ENCODE measurements around the gene PNMA3. TPM values are rescaled to one million over a fixed set of nuclear protein-coding genes. Genes with fewer than 3 reads are reported as not detected.
"Not testable (repeated sequence)": the region's sequence is repeated elsewhere in the genome, so short reads cannot be mapped to it uniquely, and the experiment has no call there.

Gene PNMA3
- polyA plus RNA-seq, 3 donors, result 0.07 to 0.28 (median 0.11) TPM

DNA sequence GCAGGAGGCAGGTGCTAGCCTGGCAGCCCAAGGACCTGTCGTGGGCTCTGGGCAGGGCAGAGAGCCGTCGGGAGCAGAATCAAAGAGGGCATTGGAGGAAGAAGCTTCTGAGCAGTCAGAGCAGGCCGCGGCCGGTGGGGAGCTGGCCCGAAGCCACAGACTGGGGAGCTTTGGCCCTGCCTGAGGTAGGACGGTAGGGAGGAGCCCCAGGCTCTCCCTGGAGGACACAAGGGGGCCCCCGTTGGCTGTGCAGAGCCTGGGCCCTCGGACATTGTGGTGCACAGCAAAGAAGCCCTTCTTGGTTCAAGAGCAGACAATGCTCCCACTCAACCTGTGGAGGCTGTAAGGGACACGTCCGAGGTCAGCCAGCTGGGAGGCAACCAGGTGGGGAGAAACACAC is 10.1 kb downstream of the PNMA3 start:
- H3K27ac ChIP-seq (ENCODE audit: low read depth, low read length), result not testable (repeated sequence)
- 75 to 82% methylated on average over 1 to 3 of the region's 12 CpGs; no CpG with 5 or more reads in 1 of the 3 donors for WGBS, 3 donors

DNA sequence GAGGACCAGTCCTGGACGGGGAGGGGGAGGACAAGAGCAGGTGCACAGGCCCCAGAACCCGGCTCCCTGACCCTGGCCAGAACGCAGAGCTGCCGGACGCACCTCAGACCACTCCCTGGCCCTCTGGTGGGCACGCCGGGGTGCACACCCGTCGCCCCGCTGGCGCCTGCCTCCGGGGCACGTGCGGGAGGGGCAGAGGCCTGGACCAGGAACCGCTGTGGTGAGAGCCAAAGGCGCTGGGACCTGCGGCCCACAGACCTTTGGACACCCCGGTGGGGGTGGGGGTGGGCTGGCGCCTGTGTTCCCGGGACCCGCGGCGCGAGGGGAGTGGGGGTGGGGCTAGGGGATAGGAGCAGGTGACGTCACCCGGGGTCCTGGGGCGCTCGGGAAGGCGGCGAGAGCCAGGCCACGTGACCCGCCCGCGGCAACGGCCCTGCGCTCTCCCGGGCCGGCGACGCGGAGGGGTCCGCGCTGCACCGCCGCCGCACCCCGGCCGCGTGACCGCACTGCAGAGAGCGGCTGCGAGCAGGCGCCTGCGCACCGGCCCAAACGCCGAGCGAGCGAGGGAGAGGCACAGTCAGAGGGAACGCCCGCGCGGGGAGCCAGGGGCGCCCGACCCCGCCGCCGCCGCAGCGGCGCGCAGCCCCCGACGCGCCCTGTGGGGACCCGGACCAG is 15.8 kb downstream of the PNMA3 start, which contains the start of gene PNMA6A:
Gene PNMA6A, plus strand, starts transcription at position 546 of the 675 bp plus-strand sequence. CDS start 609 bp downstream, outside the sequence.
- not testable (repeated sequence) for H3K27ac ChIP-seq (ENCODE audit: low read depth, low read length)
- no CpG with 5 or more reads among the region's 76 CpGs for WGBS, 3 donors

GRCh38 chrX:153073331-153073730 is 17.1 kb downstream of the PNMA3 start:
- H3K27ac ChIP-seq (ENCODE audit: low read depth, low read length), result not testable (repeated sequence)
- WGBS, 3 donors, result 77 to 90% methylated on average over 3 to 6 of the region's 29 CpGs; no CpG with 5 or more reads in 1 of the 3 donors

DNA sequence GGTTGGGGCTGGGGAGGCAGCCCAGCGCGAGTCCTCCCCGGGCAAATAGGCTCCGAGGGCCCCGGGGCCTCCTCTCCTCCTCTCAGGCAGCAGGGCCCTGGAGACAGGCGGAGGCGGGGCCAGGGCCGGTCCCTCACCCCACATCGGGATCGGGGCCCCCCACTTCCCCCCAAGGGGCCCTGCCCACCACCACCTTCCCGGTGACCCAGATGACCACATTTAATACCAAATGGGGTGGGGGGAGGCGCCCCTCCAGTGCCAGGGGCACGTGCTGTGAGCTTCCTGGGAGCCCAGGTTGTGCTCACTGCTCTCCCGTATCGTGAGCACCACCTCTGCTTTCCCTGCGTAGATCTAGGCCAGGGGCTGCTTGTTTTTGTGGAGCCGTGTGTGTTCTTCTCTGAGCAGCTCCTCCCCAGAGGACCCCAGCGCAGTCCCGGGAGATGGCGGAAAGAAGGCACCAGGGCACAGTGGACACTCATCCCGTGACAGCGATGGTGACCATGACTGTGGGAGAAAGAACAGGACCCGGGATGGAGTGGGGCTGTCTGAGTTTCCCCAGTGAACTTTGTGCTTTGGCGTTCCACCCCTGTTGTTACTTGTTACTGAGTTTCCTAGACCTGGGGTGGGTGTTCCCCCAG is 18.1 kb downstream of the PNMA3 start:
- WGBS, 3 donors, result 76 to 89% (median 84%) methylated on average over 15 to 17 of the region's 24 CpGs
- H3K27ac ChIP-seq (ENCODE audit: low read depth, low read length), result no peak overlapping the region

DNA sequence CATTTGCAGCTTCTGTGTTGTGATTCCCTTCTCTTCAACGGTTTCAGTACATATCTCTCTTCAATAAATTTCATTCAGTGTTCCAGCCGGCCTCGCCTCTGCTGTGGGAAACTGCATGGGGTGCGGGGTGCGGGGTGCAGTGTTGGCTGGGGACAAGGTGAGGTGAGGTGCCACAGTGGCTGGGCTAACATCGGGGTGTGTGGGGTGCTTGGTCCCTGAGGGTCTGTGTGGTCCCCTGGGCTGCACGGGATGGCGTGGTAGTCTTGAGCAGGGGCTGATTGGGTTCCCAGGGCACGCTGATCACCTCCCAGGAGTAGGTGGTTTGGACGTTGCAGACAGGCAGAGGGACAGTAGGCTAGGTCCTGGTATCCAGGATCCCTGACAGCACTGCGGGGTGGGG is 18.7 kb downstream of the PNMA3 start:
- H3K27ac ChIP-seq (ENCODE audit: low read depth, low read length), result no peak overlapping the region
- 83 to 86% (median 85%) methylated on average over 11 of the region's 11 CpGs for WGBS, 3 donors

GRCh38 chrX:153075366-153075765 is 19.1 kb downstream of the PNMA3 start:
- WGBS, 3 donors, result 85 to 98% methylated on average over 9 of the region's 14 CpGs; no CpG with 5 or more reads in 1 of the 3 donors
- no peak overlapping the region for H3K27ac ChIP-seq (ENCODE audit: low read depth, low read length)

DNA sequence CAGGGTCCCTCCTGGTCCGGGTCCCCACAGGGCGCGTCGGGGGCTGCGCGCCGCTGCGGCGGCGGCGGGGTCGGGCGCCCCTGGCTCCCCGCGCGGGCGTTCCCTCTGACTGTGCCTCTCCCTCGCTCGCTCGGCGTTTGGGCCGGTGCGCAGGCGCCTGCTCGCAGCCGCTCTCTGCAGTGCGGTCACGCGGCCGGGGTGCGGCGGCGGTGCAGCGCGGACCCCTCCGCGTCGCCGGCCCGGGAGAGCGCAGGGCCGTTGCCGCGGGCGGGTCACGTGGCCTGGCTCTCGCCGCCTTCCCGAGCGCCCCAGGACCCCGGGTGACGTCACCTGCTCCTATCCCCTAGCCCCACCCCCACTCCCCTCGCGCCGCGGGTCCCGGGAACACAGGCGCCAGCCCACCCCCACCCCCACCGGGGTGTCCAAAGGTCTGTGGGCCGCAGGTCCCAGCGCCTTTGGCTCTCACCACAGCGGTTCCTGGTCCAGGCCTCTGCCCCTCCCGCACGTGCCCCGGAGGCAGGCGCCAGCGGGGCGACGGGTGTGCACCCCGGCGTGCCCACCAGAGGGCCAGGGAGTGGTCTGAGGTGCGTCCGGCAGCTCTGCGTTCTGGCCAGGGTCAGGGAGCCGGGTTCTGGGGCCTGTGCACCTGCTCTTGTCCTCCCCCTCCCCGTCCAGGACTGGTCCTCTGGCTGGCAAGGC is 21.3 kb downstream of the PNMA3 start:
- no CpG with 5 or more reads among the region's 76 CpGs for WGBS, 3 donors
- not testable (repeated sequence) for H3K27ac ChIP-seq (ENCODE audit: low read depth, low read length)

- 69 to 85% methylated on average over 7 to 10 of the region's 23 CpGs; no CpG with 5 or more reads in 1 of the 3 donors for WGBS, 3 donors
- H3K27ac ChIP-seq (ENCODE audit: low read depth, low read length), result not testable (repeated sequence)
Measured at GRCh38 chrX:153083238-153083923, 27.1 kb downstream of the PNMA3 start.

GRCh38 chrX:153102418-153102817 is 46.1 kb downstream of the PNMA3 start:
- 68 to 87% (median 73%) methylated on average over 3 of the region's 3 CpGs for WGBS, 3 donors

GRCh38 chrX:153104959-153105358 is 48.7 kb downstream of the PNMA3 start:
- H3K27ac ChIP-seq (ENCODE audit: low read depth, low read length), result not testable (repeated sequence)
- WGBS, 3 donors, result 74 to 82% (median 75%) methylated on average over 1 of the region's 1 CpG

More at GRCh38 chrX:153102418-153102817, 46.1 kb downstream of the PNMA3 start:
- no peak overlapping the region for H3K27ac ChIP-seq (ENCODE audit: low read depth, low read length)

DNA sequence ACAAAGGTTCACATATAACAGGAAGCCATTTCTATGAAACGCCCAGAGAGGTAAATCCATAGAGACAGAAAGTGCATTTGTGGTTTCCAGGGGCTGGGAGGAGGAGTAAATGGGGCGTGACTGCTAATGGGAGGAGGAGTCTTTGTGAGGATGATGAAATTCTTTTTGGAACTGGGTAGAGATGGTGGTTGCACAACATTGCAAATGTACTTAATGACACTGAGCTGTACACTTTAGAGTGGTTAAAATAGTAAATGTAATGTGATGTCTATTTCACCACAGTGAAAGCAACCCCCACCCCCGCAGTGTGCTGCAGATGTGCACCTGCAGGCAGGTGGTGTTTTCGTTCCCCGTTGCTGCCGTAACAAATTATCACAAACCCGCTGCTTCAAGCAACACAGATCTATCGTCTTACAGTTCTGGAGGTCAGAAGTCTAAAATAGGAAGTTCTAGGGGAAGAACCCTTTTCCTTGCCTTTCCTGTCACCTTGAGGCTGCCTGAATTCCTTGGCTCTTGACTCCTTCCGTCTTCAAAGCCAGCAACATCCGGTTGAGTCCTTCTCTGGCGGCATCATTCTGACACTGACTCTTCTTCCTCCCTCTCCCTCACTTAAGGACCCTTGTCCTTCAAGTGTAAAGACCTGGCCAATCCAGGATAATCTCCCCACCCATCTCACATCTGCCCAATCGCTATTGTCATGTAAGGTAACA is 50.0 kb downstream of the PNMA3 start:
- WGBS, 3 donors, result 27 to 47% (median 37%) methylated on average over 1 to 4 of the region's 12 CpGs
- H3K27ac ChIP-seq (ENCODE audit: low read depth, low read length), result not testable (repeated sequence)

Other genes starting within 250 kb of the PNMA3 start
- gene CETN2, start 225.7 kb upstream of the PNMA3 start, polyA plus RNA-seq, result 10 to 100 TPM; 14.3 to 48.5 (median 24.3) TPM
- 10 to 100 TPM; 13.4 to 44.1 (median 15.8) TPM for gene NSDHL, start 225.4 kb upstream of the PNMA3 start, polyA plus RNA-seq
- gene ZNF185, start 158.4 kb upstream of the PNMA3 start, polyA plus RNA-seq, result 1 to 10 TPM; 2.3 to 3.9 (median 3.6) TPM
- gene PNMA5, start 62.4 kb upstream of the PNMA3 start, polyA plus RNA-seq, result under 1 TPM in 1 of 3 donors, not detected in 2; 0.03 TPM
- 1 to 10 TPM in 1 of 3 donors, under 1 TPM in 2; 0.68 to 1.0 (median 0.91) TPM for gene PNMA6A, start 16.0 kb downstream of the PNMA3 start, polyA plus RNA-seq
- not detected for gene MAGEA1, start 122.8 kb downstream of the PNMA3 start, polyA plus RNA-seq

Measured in adipose tissue (tissue), 3 donors.